H1 (cell line): Measurements from ENCODE around the gene GALNT11. TPM values are rescaled to one million over a fixed set of nuclear protein-coding genes. Genes with fewer than 3 reads are reported as not detected.

Source experiments
- CTCF ChIA-PET: fragments of 300-600 bp; sonication (Branson Sonifier 250); formaldehyde crosslinking; loops from one replicate; lab custom pipeline; 2021; ENCODE audit not compliant: partially characterized antibody; lab: Charles Lee
- POLR2A ChIA-PET: fragments of 300-600 bp; sonication (Branson Sonifier 250); formaldehyde crosslinking; loops from one replicate; lab custom pipeline; 2021; ENCODE audit warnings: inconsistent platforms; ENCODE audit not compliant: partially characterized antibody; lab: Charles Lee
- DNase-seq, 2 experiments: peaks; one replicate each; pipeline versions ENCODE4 v3.0.0 to v3.0.0-alpha.2; 2010 to 2022; ENCODE audit warnings: low spot score in 2 of 2, low read depth in 1 of 2, mixed read lengths in 1 of 2
- FAIRE-seq: peaks from 2 replicates; lab custom pipeline; 2011; peaks lifted over from hg19 to GRCh38; lab: Jason Lieb, UNC
- H2AFZ ChIP-seq: 2 replicates; pipeline ENCODE4 v1.8.1; 2012; ENCODE audit warnings: low read length, inconsistent platforms
- H2AK5ac ChIP-seq: 2 replicates; pipeline ENCODE4 v1.6.1; 2013; ENCODE audit warnings: low read depth, low read length
- H2BK120ac ChIP-seq: replicated peaks from 2 replicates; pipeline ENCODE3; 2013; ENCODE audit warnings: low read depth, low read length, inconsistent platforms
- H2BK12ac ChIP-seq: 2 replicates; pipeline ENCODE4 v1.6.1; 2013; ENCODE audit warnings: low read depth, low read length
- H2BK15ac ChIP-seq: 2 replicates; pipeline ENCODE4 v1.6.1; 2013; ENCODE audit warnings: low read length
- H2BK20ac ChIP-seq: 2 replicates; pipeline ENCODE4 v1.6.1; 2013; ENCODE audit warnings: low read length
- H2BK5ac ChIP-seq: 2 replicates; pipeline ENCODE4 v1.6.1; 2013; ENCODE audit warnings: low read depth, low read length
- H3K14ac ChIP-seq: 2 replicates; pipeline ENCODE4 v1.6.1; 2013; ENCODE audit warnings: inconsistent platforms; ENCODE audit not compliant: insufficient read length
- H3K18ac ChIP-seq: 2 replicates; pipeline ENCODE4 v1.6.1; 2013; ENCODE audit warnings: low read length; ENCODE audit errors: extremely low read depth
- H3K23ac ChIP-seq: 2 replicates; pipeline ENCODE4 v1.6.1; 2013; ENCODE audit warnings: inconsistent platforms; ENCODE audit not compliant: insufficient read length
- H3K23me2 ChIP-seq: 2 replicates; pipeline ENCODE4 v1.6.1; 2013; ENCODE audit warnings: low read depth, low read length
- H3K27ac ChIP-seq: 2 replicates; pipeline ENCODE4 v1.6.1; 2011; ENCODE audit warnings: low read depth, low read length, inconsistent platforms
- H3K27me3 ChIP-seq, 4 experiments: replicated peaks in 1 of 4; 1 replicate in 1 of 4; 2 replicates in 3 of 4; pipeline versions ENCODE4 v1.6.1 to v1.8.1; 2011 to 2013; ENCODE audit warnings: low read length in 3 of 4, mild to moderate bottlenecking in 3 of 4, inconsistent platforms in 2 of 4, mixed read lengths in 2 of 4, moderate library complexity in 1 of 4; ENCODE audit not compliant: control insufficient read depth in 3 of 4, insufficient read depth in 3 of 4; ENCODE audit errors: extremely low read depth in 1 of 4
- H3K36me3 ChIP-seq, 4 experiments: 2 replicates each; pipeline versions ENCODE4 v1.6.1 to v1.8.1; 2011 to 2013; ENCODE audit warnings: mild to moderate bottlenecking in 4 of 4, low read length in 3 of 4, moderate library complexity in 2 of 4, control low read depth in 1 of 4, inconsistent platforms in 1 of 4; ENCODE audit not compliant: insufficient read depth in 4 of 4, control insufficient read depth in 2 of 4
- H3K4ac ChIP-seq: replicated peaks from 2 replicates; pipeline ENCODE3; 2013; ENCODE audit warnings: low read length, low read depth, mixed read lengths, inconsistent platforms; ENCODE audit not compliant: insufficient read length
- H3K4me1 ChIP-seq, 4 experiments: replicated peaks in 1 of 4; 1 replicate in 1 of 4; 2 replicates in 3 of 4; pipeline versions ENCODE4 v1.6.1 to v1.8.1; 2011 to 2013; ENCODE audit warnings: low read length in 3 of 4, inconsistent platforms in 2 of 4, mixed read lengths in 1 of 4; ENCODE audit not compliant: insufficient read depth in 4 of 4, control insufficient read depth in 3 of 4
- H3K4me2 ChIP-seq, 2 experiments: 2 replicates each; pipeline versions ENCODE4 v1.6.1 to v1.8.1; 2011 to 2013; ENCODE audit warnings: low read depth in 2 of 2, low read length in 2 of 2, control low read depth in 1 of 2, inconsistent platforms in 1 of 2, mild to moderate bottlenecking in 1 of 2; ENCODE audit not compliant: insufficient read depth in 1 of 2
- H3K4me3 ChIP-seq, 4 experiments: fragments of 200-600, 300-600 bp in 1 of 4; sonication (generic), shearing (Covaris generic), sonication (Bioruptor Twin) in 1 of 4; 2 replicates each; pipeline versions ENCODE4 v1.5.1 to v1.8.1; 2011 to 2016; ENCODE audit warnings: low read length in 4 of 4, low read depth in 3 of 4, control low read depth in 2 of 4, inconsistent platforms in 2 of 4, mild to moderate bottlenecking in 2 of 4, mixed read lengths in 1 of 4, moderate library complexity in 1 of 4; ENCODE audit not compliant: insufficient read depth in 2 of 4; ENCODE audit errors: extremely low read depth in 1 of 4
- H3K56ac ChIP-seq: replicated peaks from 2 replicates; pipeline ENCODE3; 2013; ENCODE audit warnings: low read depth, mild to moderate bottlenecking, mixed read lengths, low read length, inconsistent platforms; ENCODE audit not compliant: insufficient read length
- H3K79me1 ChIP-seq: 2 replicates; pipeline ENCODE4 v1.6.1; 2013; ENCODE audit warnings: low read depth, low read length, control low read depth
- H3K79me2 ChIP-seq, 2 experiments: 2 replicates each; pipeline versions ENCODE4 v1.6.1 to v1.8.1; 2012 to 2013; ENCODE audit warnings: low read length in 2 of 2, mild to moderate bottlenecking in 2 of 2, inconsistent platforms in 1 of 2; ENCODE audit not compliant: insufficient read depth in 2 of 2, control insufficient read depth in 1 of 2
- H3K9ac ChIP-seq, 4 experiments: replicated peaks in 1 of 4; 1 replicate in 1 of 4; 2 replicates in 3 of 4; pipeline versions ENCODE4 v1.6.1 to v1.8.1; 2011 to 2013; ENCODE audit warnings: low read depth in 3 of 4, low read length in 3 of 4, control low read depth in 2 of 4, mild to moderate bottlenecking in 2 of 4, moderate library complexity in 2 of 4, inconsistent platforms in 1 of 4; ENCODE audit errors: extremely low read depth in 1 of 4
- H3K9me3 ChIP-seq, 2 experiments: 2 replicates each; pipeline versions ENCODE4 v1.6.1 to v1.8.1; 2012 to 2013; ENCODE audit warnings: mild to moderate bottlenecking in 2 of 2, moderate library complexity in 2 of 2, control low read depth in 1 of 2, inconsistent platforms in 1 of 2, low read depth in 1 of 2, low read length in 1 of 2, mixed read lengths in 1 of 2; ENCODE audit not compliant: insufficient read depth in 2 of 2
- H4K20me1 ChIP-seq, 2 experiments: replicated peaks in 1 of 2; 2 replicates each; pipeline versions ENCODE3 to v1.8.1; 2011 to 2013; ENCODE audit warnings: inconsistent platforms in 2 of 2, low read length in 2 of 2, mild to moderate bottlenecking in 1 of 2; ENCODE audit not compliant: insufficient read depth in 2 of 2, control insufficient read depth in 1 of 2
- H4K5ac ChIP-seq: 2 replicates; pipeline ENCODE4 v1.6.1; 2013; ENCODE audit warnings: low read length, low read depth, mixed read lengths, inconsistent platforms; ENCODE audit not compliant: insufficient read length
- H4K8ac ChIP-seq: 2 replicates; pipeline ENCODE4 v1.8.0; 2013; ENCODE audit warnings: mild to moderate bottlenecking, moderate library complexity, low read length, inconsistent platforms; ENCODE audit not compliant: insufficient read depth; ENCODE audit errors: extremely low read depth
- H4K91ac ChIP-seq: replicated peaks from 2 replicates; pipeline ENCODE3; 2013; ENCODE audit warnings: low read length, mixed read lengths, inconsistent platforms; ENCODE audit not compliant: insufficient read length
- BACH1 ChIP-seq: IDR thresholded peaks from 2 replicates; pipeline ENCODE4 v1.6.1; 2012; ENCODE audit warnings: low read length, improper control_type of control experiment
- CEBPB ChIP-seq: IDR thresholded peaks from 2 replicates; pipeline ENCODE4 v1.6.1; 2012; ENCODE audit warnings: low read depth, low read length
- CREB1 ChIP-seq: IDR thresholded peaks from 2 replicates; pipeline ENCODE4 v1.6.1; 2012; ENCODE audit warnings: inconsistent platforms
- E2F6 ChIP-seq: IDR thresholded peaks from 2 replicates; pipeline ENCODE4 v1.6.1; 2012; ENCODE audit warnings: inconsistent platforms
- JUND ChIP-seq: IDR thresholded peaks from 2 replicates; pipeline ENCODE4 v1.6.1; 2011; ENCODE audit warnings: mild to moderate bottlenecking, improper control_type of control experiment, low read length
- POLR2AphosphoS5 ChIP-seq: IDR thresholded peaks from 2 replicates; pipeline ENCODE4 v1.6.1; 2011; ENCODE audit warnings: low read depth, low read length
- RFX5 ChIP-seq: IDR thresholded peaks from 2 replicates; pipeline ENCODE4 v1.6.1; 2011; ENCODE audit warnings: low read depth, low read length, improper control_type of control experiment, borderline replicate concordance
- RXRA ChIP-seq: IDR thresholded peaks from 2 replicates; pipeline ENCODE4 v1.6.1; 2011; ENCODE audit warnings: low read depth, mild to moderate bottlenecking, low read length, moderate library complexity; ENCODE audit not compliant: insufficient read depth
- SP4 ChIP-seq: IDR thresholded peaks from 2 replicates; pipeline ENCODE4 v1.6.1; 2012; ENCODE audit warnings: low read length, inconsistent platforms
- SUZ12 ChIP-seq: fragments of 200-600 bp; sonication (generic); IDR thresholded peaks from 2 replicates; pipeline ENCODE4 v1.6.1; 2012; ENCODE audit warnings: mild to moderate bottlenecking, inconsistent platforms, low read length, moderate library complexity, mixed read lengths
- ZNF274 ChIP-seq: IDR thresholded peaks from 2 replicates; pipeline ENCODE4 v1.7.0; 2012; ENCODE audit warnings: low read length, borderline replicate concordance; ENCODE audit errors: extremely low read depth
- WGBS, 2 experiments: shearing (Covaris generic) in 1 of 2; methylation state at CpG; one replicate each; pipeline versions ENCODE4 v1.1.6 to v1.1.7; 2013 to 2015; ENCODE audit warnings: low lambda C conversion rate in 2 of 2, mixed read lengths in 2 of 2, inconsistent platforms in 1 of 2, low coverage in 1 of 2, missing lambda C conversion rate in 1 of 2; ENCODE audit not compliant: insufficient replicate concordance in 2 of 2, insufficient coverage in 1 of 2, insufficient read length in 1 of 2; ENCODE audit errors: extremely low coverage in 1 of 2, missing lambda C conversion rate in 1 of 2; 5-methylcytosine and 5-hydroxymethylcytosine counted together
- polyA plus RNA-seq, 7 experiments: library from polyadenylated mRNA; depleted of rRNA in 3 of 7; stranded (reverse) in 5 of 7; unstranded in 2 of 7; fragments of >200 nt in 5 of 7; fragments of 200-250 nt in 2 of 7; gene quantifications; 1 replicate in 5 of 7; 2 replicates in 1 of 7; 4 replicates in 1 of 7; pipeline versions ENCODE4 v1.2.1 to v1.2.3, GENCODE V29; 2011 to 2013; ENCODE audit warnings: missing spikeins in 2 of 7, mixed read lengths in 2 of 7
- total RNA-seq: library from RNA; stranded (reverse); fragmentation: NEBNext Ultra II Directional; extraction: Animal tissue kit (Norgen Biotek cat#: 25700); gene quantifications from 2 replicates; pipeline ENCODE4 v1.2.1, GENCODE V29; 2021
- TF ChIP-seq, protein P1 (sequence below), 3 experiments: IDR thresholded peaks; 1 replicate in 2 of 3; 2 replicates in 1 of 3; pipeline versions ENCODE4 v1.5.1 to v1.6.1; 2011; ENCODE audit warnings: low read length in 3 of 3, mild to moderate bottlenecking in 3 of 3, inconsistent platforms in 2 of 3, low read depth in 1 of 3, moderate library complexity in 1 of 3; ENCODE audit not compliant: insufficient read depth in 1 of 3; ENCODE audit errors: control extremely low read depth in 1 of 3

GALNT11 gene
- total and polyA plus RNA-seq, 2 of the 8 experiments (the other 6 are each of a cell fraction or from before 2014, with no cell fraction given): 20.5 to 23.2 TPM

DNA sequence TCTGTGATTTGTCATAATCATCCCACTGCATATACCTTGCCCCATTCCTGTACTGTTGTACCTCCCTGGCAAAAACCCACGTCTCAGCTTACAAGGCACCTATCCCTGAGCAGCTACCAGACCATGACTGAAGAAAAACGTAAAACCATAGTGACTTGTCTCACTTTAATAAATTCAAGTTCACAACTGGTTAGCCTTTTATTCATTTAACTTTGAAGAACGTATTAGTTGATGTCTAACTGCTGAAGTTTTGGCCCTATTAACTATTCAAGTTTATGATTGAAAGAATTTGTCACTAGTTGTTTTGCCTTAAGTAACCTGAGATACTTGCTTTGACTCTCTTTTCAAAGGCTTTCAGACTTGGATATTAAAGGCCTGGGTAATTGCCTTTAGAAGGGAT, 59.7 kb downstream of the GALNT11 start:
- FAIRE-seq (no peak), DNase-seq (no peak)
- Histone ChIP-seq H3K36me3 (peaks cover 0 to 5% (median 0%) of the 10 kb centered on the region in 4 experiments; a peak in 2 of 8 replicates), H3K79me2 (0 out of 4 replicates have a peak, but pooled peaks cover 0 to 9% of the 10 kb centered on the region in 2 experiments), H3K9ac (no peak overlapping the region), H2BK15ac (no peak overlapping the region), H3K23me2 (no peaks in the 10 kb centered on the region), H2BK12ac (no peak overlapping the region), H2BK5ac (peak overlapping the region; percentile 8; the same call in 1 of the 2 replicates), H3K79me1 (no peaks in the 10 kb centered on the region; the same call in 1 of the 2 replicates), H3K27me3 (no peaks in the 10 kb centered on the region), H3K56ac (no peak overlapping the region), H3K4ac (no peak overlapping the region), H3K18ac (no peak overlapping the region), H4K91ac (no peak overlapping the region), H2AK5ac (0 out of 2 replicates have a peak overlapping the region, but pooled peaks have one; percentile 43), H4K20me1 (no peaks in the 10 kb centered on the region), H3K14ac (no peak overlapping the region), H2BK120ac (no peak overlapping the region), H3K4me3 (no peak overlapping the region), H4K8ac (no peak overlapping the region), H4K5ac (no peak overlapping the region), H3K9me3 (peaks cover 0 to 6% of the 10 kb centered on the region in 2 experiments; a peak in 1 of 4 replicates), H2BK20ac (no peak overlapping the region), H3K27ac (no peak overlapping the region), H3K4me1 (peaks cover 0 to 7% (median 2%) of the 10 kb centered on the region in 4 experiments; a peak in 3 of 7 replicates), H2AFZ (no peak overlapping the region), H3K23ac (no peak overlapping the region), H3K4me2 (no peak overlapping the region)
- ChIA-PET CTCF (interaction anchor here (1.0 kb wide), 1 partner anchor 64 kb away, joined by 3 read pairs; no protein-coding TSS in a partner anchor), POLR2A (no interaction called here)
- 87% methylated on average over 3 of the region's 3 CpGs; no CpG with 5 or more reads in 1 of the 2 experiments for WGBS, 2 experiments
- TF ChIP-seq SP4 (no peak), POLR2AphosphoS5 (no peak), ZNF274 (no peak), RFX5 (no peak), JUND (no peak), CREB1 (no peak), BACH1 (no peak), SUZ12 (no peak), E2F6 (no peak), CEBPB (no peak), RXRA (no peak)
- TF ChIP-seq, protein P1, sequence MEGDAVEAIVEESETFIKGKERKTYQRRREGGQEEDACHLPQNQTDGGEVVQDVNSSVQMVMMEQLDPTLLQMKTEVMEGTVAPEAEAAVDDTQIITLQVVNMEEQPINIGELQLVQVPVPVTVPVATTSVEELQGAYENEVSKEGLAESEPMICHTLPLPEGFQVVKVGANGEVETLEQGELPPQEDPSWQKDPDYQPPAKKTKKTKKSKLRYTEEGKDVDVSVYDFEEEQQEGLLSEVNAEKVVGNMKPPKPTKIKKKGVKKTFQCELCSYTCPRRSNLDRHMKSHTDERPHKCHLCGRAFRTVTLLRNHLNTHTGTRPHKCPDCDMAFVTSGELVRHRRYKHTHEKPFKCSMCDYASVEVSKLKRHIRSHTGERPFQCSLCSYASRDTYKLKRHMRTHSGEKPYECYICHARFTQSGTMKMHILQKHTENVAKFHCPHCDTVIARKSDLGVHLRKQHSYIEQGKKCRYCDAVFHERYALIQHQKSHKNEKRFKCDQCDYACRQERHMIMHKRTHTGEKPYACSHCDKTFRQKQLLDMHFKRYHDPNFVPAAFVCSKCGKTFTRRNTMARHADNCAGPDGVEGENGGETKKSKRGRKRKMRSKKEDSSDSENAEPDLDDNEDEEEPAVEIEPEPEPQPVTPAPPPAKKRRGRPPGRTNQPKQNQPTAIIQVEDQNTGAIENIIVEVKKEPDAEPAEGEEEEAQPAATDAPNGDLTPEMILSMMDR (IDR thresholded peaks at IDR 0.05; ENCODE audit: control extremely low read depth in 1 of 3, insufficient read depth in 1 of 3, low read depth in 1 of 3, low read length in 3 of 3): no peak
